ENCODE results near the gene NMBR.
"Not testable (repeated sequence)": the region's sequence is repeated elsewhere in the genome, so short reads cannot be mapped to it uniquely, and the experiment has no call there.

NMBR gene

GRCh38 chr6:142154336-142154735, 7.4 kb upstream of the NMBR start:
- DNase-seq, result no peak

GRCh38 chr6:142153196-142153595, 6.3 kb upstream of the NMBR start:
- no peak for DNase-seq

- DNase-seq, result no peak
Measured at GRCh38 chr6:142152746-142153145, 5.8 kb upstream of the NMBR start.

- not testable (repeated sequence) for DNase-seq
Measured at GRCh38 chr6:142141531-142141930, 5.4 kb downstream of the NMBR start.

- no peak for DNase-seq
Measured at GRCh38 chr6:142138876-142139275, 8.0 kb downstream of the NMBR start.

- DNase-seq, result no peak
Measured at GRCh38 chr6:142132625-142133024, 14.3 kb downstream of the NMBR start, which contains the start of gene GJE1. Gene GJE1, plus strand, starts transcription at chr6:142132925. Its CDS starts 234 bp downstream, at chr6:142133159.

GRCh38 chr6:142130814-142131213, 16.1 kb downstream of the NMBR start:
- DNase-seq, result no peak

- no peak for DNase-seq
Measured at GRCh38 chr6:142121342-142121741, 25.6 kb downstream of the NMBR start.

GRCh38 chr6:142118925-142119324, 28.0 kb downstream of the NMBR start:
- DNase-seq, result no peak

GRCh38 chr6:142118328-142118727, 28.6 kb downstream of the NMBR start:
- DNase-seq, result no peak

GRCh38 chr6:142117366-142117765, 29.6 kb downstream of the NMBR start:
- DNase-seq, result no peak

- DNase-seq, result peak; percentile 55
Measured at GRCh38 chr6:142112451-142113061, 34.4 kb downstream of the NMBR start.

GRCh38 chr6:142110820-142111219, 36.1 kb downstream of the NMBR start:
- DNase-seq, result not testable (repeated sequence)

GRCh38 chr6:142104820-142105219, 42.1 kb downstream of the NMBR start:
- DNase-seq, result not testable (repeated sequence)

GRCh38 chr6:142088858-142089216, 58.1 kb downstream of the NMBR start:
- DNase-seq, result peak; percentile 48

- DNase-seq, result no peak
Measured at GRCh38 chr6:142087950-142088857, 58.7 kb downstream of the NMBR start.

- DNase-seq, result no peak
Measured at GRCh38 chr6:142079130-142079529, 67.8 kb downstream of the NMBR start.

GRCh38 chr6:142075516-142076101, 71.3 kb downstream of the NMBR start:
- DNase-seq, result no peak

- DNase-seq, result no peak
Measured at GRCh38 chr6:142074516-142074915, 72.4 kb downstream of the NMBR start.

- no peak for DNase-seq
Measured at GRCh38 chr6:142071981-142072380, 74.9 kb downstream of the NMBR start.

- DNase-seq, result no peak
Measured at GRCh38 chr6:142068416-142068815, 78.5 kb downstream of the NMBR start.

GRCh38 chr6:142062861-142063260, 84.1 kb downstream of the NMBR start:
- not testable (repeated sequence) for DNase-seq

- DNase-seq, result no peak
Measured at GRCh38 chr6:142058551-142059290, 88.2 kb downstream of the NMBR start.
